Gastrocnemius medialis (tissue), 4 donors: Measurements from ENCODE around the gene SLC36A1. TPM values are rescaled to one million over a fixed set of nuclear protein-coding genes. Genes with fewer than 3 reads are reported as not detected.
A peak's percentile ranks its signal among the peaks of the same experiment; 100 is the strongest.

Experiments
- ATAC-seq, 2 donors: fragments of 150-250 bp; one replicate each; pipeline ENCODE4 v1.9.1; 2016
- DNase-seq, 2 donors: peaks; one replicate each; pipeline ENCODE4 v3.0.0-alpha.2; 2019
- H3K27ac ChIP-seq, 4 donors: fragments of 200-600 bp; sonication (generic); 1 replicate in 1 of 4; 2 replicates in 3 of 4; pipeline ENCODE4 v1.5.1; 2016 to 2018; ENCODE audit warnings: mild to moderate bottlenecking in 2 of 4, moderate library complexity in 1 of 4
- H3K27me3 ChIP-seq, 3 donors: fragments of 200-600 bp; sonication (generic) in 2 of 3; 1 replicate in 1 of 3; 2 replicates in 2 of 3; pipeline versions ENCODE4 v1.5.1 to v1.6.0; 2016 to 2019; ENCODE audit warnings: mild to moderate bottlenecking in 1 of 3, moderate library complexity in 1 of 3
- H3K36me3 ChIP-seq, 2 donors: fragments of 200-600 bp; sonication (generic) in 1 of 2; one replicate each; pipeline ENCODE4 v1.5.1; 2017 to 2018
- H3K4me1 ChIP-seq, 2 donors: fragments of 200-600 bp; sonication (generic) in 1 of 2; one replicate each; pipeline ENCODE4 v1.5.1; 2016 to 2017; ENCODE audit warnings: mild to moderate bottlenecking in 2 of 2
- H3K4me3 ChIP-seq, 4 donors: fragments of 200-600 bp; sonication (generic) in 3 of 4; 1 replicate in 1 of 4; 2 replicates in 3 of 4; pipeline ENCODE4 v1.5.1; 2016 to 2019; ENCODE audit warnings: mild to moderate bottlenecking in 2 of 4
- H3K9me3 ChIP-seq, 3 donors: fragments of 200-600 bp; sonication (generic) in 2 of 3; 1 replicate in 1 of 3; 2 replicates in 2 of 3; pipeline ENCODE4 v1.5.1; 2016 to 2019
- CTCF ChIP-seq, 5 experiments: fragments of 450-650 bp in 3 of 5; fragments of 200-600 bp in 2 of 5; sonication (generic) in 2 of 5; IDR thresholded peaks in 4 of 5; conservative IDR thresholded peaks in 1 of 5; 1 replicate in 4 of 5; 2 replicates in 1 of 5; pipeline ENCODE4 v1.5.1; 2016 to 2019; ENCODE audit warnings: antibody characterized with exemption in 5 of 5, mild to moderate bottlenecking in 3 of 5, moderate library complexity in 3 of 5
- POLR2A ChIP-seq, 2 donors: fragments of 450-650 bp; IDR thresholded peaks; one replicate each; pipeline ENCODE4 v1.6.1; 2017; ENCODE audit warnings: antibody characterized with exemption in 2 of 2, mild to moderate bottlenecking in 2 of 2, moderate library complexity in 2 of 2
- in situ Hi-C, 4 donors: fragments of 200-750 bp; cut with MboI; loops; one replicate each; pipeline versions ENCODE4 v1.15.0 to v1.8.0; 2017; ENCODE audit warnings: low sequenced_read_pairs in 4 of 4
- intact Hi-C: fragments of 100-400 bp; cut with DNase I; formaldehyde crosslinking; loops from one replicate; pipeline ENCODE4 v1.15.1; 2023; ENCODE audit warnings: low total_unique reads
- total RNA-seq, 4 donors: library from RNA; depleted of rRNA; stranded (reverse); fragments of >200 nt; gene quantifications; one replicate each; pipeline versions ENCODE4 v1.1.0 to v1.2.3, GENCODE V29; 2016

Gene SLC36A1
- total RNA-seq, 4 donors from 2014 or later, result 4.6 to 14.7 (median 8.5) TPM

GRCh38 chr5:151469386-151469785, 22.0 kb downstream of the SLC36A1 start:
- no peak overlapping the region for H3K4me3 ChIP-seq
- DNase-seq, result no peak
- H3K27ac ChIP-seq, result no peak overlapping the region
- H3K36me3 ChIP-seq, result peaks cover 3 to 62% of the 10 kb centered on the region in 2 donors
- no peaks in the 10 kb centered on the region for H3K9me3 ChIP-seq
- intact Hi-C loops (no loop called here), in situ Hi-C loops (loop anchor here in 1 of 4 donors (25.0 kb wide), 1 partner anchor 268 kb away; no protein-coding TSS in a partner anchor)
- TF ChIP-seq CTCF (IDR thresholded peaks at IDR 0.05 in 4 of 5, conservative IDR thresholded peaks at IDR 0.05 in 1 of 5) (no peak), POLR2A (IDR thresholded peaks at IDR 0.05) (no peak)
- no peak for ATAC-seq
- H3K27me3 ChIP-seq, result no peaks in the 10 kb centered on the region
- no peaks in the 10 kb centered on the region for H3K4me1 ChIP-seq

- Histone ChIP-seq H3K4me3 (no peak overlapping the region), H3K27ac (no peak overlapping the region), H3K36me3 (peaks cover 0 to 59% of the 10 kb centered on the region in 2 donors), H3K4me1 (no peaks in the 10 kb centered on the region), H3K27me3 (no peaks in the 10 kb centered on the region), H3K9me3 (no peaks in the 10 kb centered on the region)
- DNase-seq (no peak), ATAC-seq (no peak)
- in situ Hi-C loops (loop anchor here in 1 of 4 donors (25.0 kb wide), 1 partner anchor 267 kb away; no protein-coding TSS in a partner anchor), intact Hi-C loops (no loop called here)
- no peak for TF ChIP-seq POLR2A (IDR thresholded peaks at IDR 0.05)
- no peak for TF ChIP-seq CTCF (IDR thresholded peaks at IDR 0.05 in 4 of 5, conservative IDR thresholded peaks at IDR 0.05 in 1 of 5)
Observed at GRCh38 chr5:151469992-151470391, 22.6 kb downstream of the SLC36A1 start.

- H3K4me3 ChIP-seq, result no peak overlapping the region
- H3K27ac ChIP-seq, result peak overlapping the region in 1 of 4 donors; percentile 37
- intact Hi-C loops (no loop called here), in situ Hi-C loops (loop anchor here in 1 of 4 donors (25.0 kb wide), 1 partner anchor 267 kb away; no protein-coding TSS in a partner anchor)
- H3K4me1 ChIP-seq, result no peaks in the 10 kb centered on the region
- TF ChIP-seq CTCF (IDR thresholded peaks at IDR 0.05 in 4 of 5, conservative IDR thresholded peaks at IDR 0.05 in 1 of 5) (no peak), POLR2A (IDR thresholded peaks at IDR 0.05) (no peak)
- H3K36me3 ChIP-seq, result peaks cover 0 to 54% of the 10 kb centered on the region in 2 donors
- H3K9me3 ChIP-seq, result no peaks in the 10 kb centered on the region
- ATAC-seq (peak in 1 of 2 donors; percentile 57), DNase-seq (no peak)
- no peaks in the 10 kb centered on the region for H3K27me3 ChIP-seq
Observed at GRCh38 chr5:151470439-151470838, 23.0 kb downstream of the SLC36A1 start.

- no peak for ATAC-seq
- H3K36me3 ChIP-seq, result peaks cover 0 to 46% of the 10 kb centered on the region in 2 donors
- no peak for DNase-seq
- H3K27ac ChIP-seq, result peak overlapping the region in 2 of 4 donors; percentile 15 to 37
- H3K4me1 ChIP-seq, result peaks cover 0 to 2% of the 10 kb centered on the region in 2 donors
- intact Hi-C loops, result no loop called here
- H3K27me3 ChIP-seq, result no peaks in the 10 kb centered on the region
- H3K4me3 ChIP-seq, result no peak overlapping the region
- in situ Hi-C loops, result loop anchor here in 1 of 4 donors (25.0 kb wide), 1 partner anchor 266 kb away; no protein-coding TSS in a partner anchor
- TF ChIP-seq CTCF (IDR thresholded peaks at IDR 0.05 in 4 of 5, conservative IDR thresholded peaks at IDR 0.05 in 1 of 5), result no peak
- TF ChIP-seq POLR2A (IDR thresholded peaks at IDR 0.05), result no peak
- no peaks in the 10 kb centered on the region for H3K9me3 ChIP-seq
Observed at GRCh38 chr5:151471276-151471675, 23.9 kb downstream of the SLC36A1 start.
